A673 (cell line): ENCODE measurements around the gene TBL1X.

Source experiments
- CTCF ChIP-seq: fragments of 300-800, 200-600 bp; sonication (generic); conservative IDR thresholded peaks from 2 replicates; pipeline ENCODE4 v1.5.1; 2017; ENCODE audit warnings: low read depth, mild to moderate bottlenecking, antibody characterized with exemption, low read length, moderate library complexity, mixed read lengths
- EZH2 ChIP-seq: fragments of 200-600 bp; sonication (generic); IDR thresholded peaks from 2 replicates; pipeline ENCODE4 v1.6.1; 2017; ENCODE audit warnings: borderline replicate concordance, low read depth, mild to moderate bottlenecking, mixed read lengths, antibody characterized with exemption, low read length; ENCODE audit not compliant: poor library complexity, severe bottlenecking

GRCh38 chrX:9532349-9532748 is 67.5 kb downstream of the TBL1X start:
- no peak for TF ChIP-seq CTCF
- no peak for TF ChIP-seq EZH2
